Muscle of arm (tissue), 14 donors: ENCODE data around the gene PDZD2. TPM values are rescaled to one million over a fixed set of nuclear protein-coding genes. Genes with fewer than 3 reads are reported as not detected.
"Not testable (repeated sequence)": the region's sequence is repeated elsewhere in the genome, so short reads cannot be mapped to it uniquely, and the experiment has no call there.

Source experiments
- DNase-seq: peaks from one replicate; pipeline ENCODE4 v3.0.0-alpha.2; 2013
- long read RNA-seq, 11 donors: transcript quantifications; one replicate each; lab custom pipeline, GENCODE V29; 2026
- polyA plus RNA-seq, 12 donors: library from polyadenylated mRNA; unstranded; fragments of 120-200 nt; gene quantifications; one replicate each; pipeline ENCODE4 v1.2.1, GENCODE V29; 2013; ENCODE audit not compliant: insufficient read length in 12 of 12

PDZD2 gene
- 10 to 100 TPM in 3 of 12 donors, 1 to 10 TPM in 8, not detected in 1; 5.0 to 28.2 (median 8.6) TPM for polyA plus RNA-seq
- long read RNA-seq, donor 1, result 0 reads
- long read RNA-seq, donor 2, result 0 reads
- long read RNA-seq, donor 3, partial matches to known transcripts, result 0 of 16 reads
- long read RNA-seq, donor 3, other reads (novel, unspliced or antisense), result 16 of 16 reads
- long read RNA-seq, donor 4, result 0 reads
- long read RNA-seq, donor 5, partial matches to known transcripts, result 71 of 71 reads
- long read RNA-seq, donor 5, other reads (novel, unspliced or antisense), result 0 of 71 reads
- long read RNA-seq, donor 6, result 0 reads
- long read RNA-seq, donor 7, result 0 reads
- long read RNA-seq, donor 8, result 0 reads
- long read RNA-seq, donor 9, result 0 reads
- long read RNA-seq, donor 10, result 0 reads
- long read RNA-seq, donor 11, result 0 reads

DNA sequence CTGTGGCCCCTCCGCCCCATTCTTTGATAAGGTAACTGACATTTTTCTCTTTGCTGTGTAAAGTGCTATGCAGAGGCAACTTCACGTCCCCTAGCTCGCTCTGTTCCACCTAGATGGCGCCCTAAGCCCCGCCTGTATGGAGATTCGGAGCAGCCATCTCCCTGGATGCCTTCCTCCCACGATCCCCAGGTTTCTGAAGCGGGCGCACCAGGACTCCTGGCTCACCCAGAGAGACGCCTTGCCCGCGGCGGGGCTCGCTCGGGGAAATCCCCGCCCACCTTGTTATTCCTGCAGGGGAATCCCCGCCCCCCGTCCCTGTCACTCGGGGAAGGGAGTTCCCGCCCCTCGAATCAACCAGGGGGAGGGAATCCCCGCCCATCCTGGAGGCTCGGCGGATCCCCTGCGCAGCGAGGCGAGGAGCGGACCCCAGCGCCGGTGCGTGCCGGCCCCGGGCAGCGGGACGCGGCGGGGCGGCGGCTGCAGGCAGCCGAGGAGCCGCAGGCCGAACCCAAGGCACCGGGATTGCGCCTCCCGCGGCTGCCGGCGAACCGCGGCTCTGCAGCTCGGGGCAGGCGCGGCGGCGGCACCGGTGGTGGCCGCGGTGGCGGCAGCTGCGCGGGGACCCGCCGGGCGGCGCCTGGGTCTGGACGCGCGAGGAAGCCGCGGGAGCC lies at the start of gene PDZD2:
TSS of gene PDZD2 (plus strand) at position 384 of the 671 bp plus-strand sequence.
- peak; percentile 68 for DNase-seq

DNA sequence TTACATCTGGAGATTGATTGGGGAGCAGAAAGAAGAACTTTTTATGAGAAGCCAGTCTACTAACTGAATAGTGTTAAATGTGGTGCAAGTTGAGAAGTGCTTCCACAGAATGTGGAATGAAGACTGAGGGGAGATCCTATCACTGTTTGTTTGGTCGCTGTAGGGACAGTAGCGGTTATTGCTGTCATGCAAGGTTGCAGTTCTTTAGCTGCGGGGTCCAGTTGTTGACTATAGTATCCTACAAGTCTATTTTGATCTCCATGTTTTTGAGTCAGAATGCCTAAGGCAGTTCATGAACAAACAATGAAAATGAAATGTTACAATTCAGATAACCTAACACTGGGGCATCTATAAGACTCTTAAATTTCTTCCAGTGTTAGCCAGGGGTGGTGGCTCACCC lies 45.3 kb upstream of the PDZD2 start:
- no peak for DNase-seq

DNA sequence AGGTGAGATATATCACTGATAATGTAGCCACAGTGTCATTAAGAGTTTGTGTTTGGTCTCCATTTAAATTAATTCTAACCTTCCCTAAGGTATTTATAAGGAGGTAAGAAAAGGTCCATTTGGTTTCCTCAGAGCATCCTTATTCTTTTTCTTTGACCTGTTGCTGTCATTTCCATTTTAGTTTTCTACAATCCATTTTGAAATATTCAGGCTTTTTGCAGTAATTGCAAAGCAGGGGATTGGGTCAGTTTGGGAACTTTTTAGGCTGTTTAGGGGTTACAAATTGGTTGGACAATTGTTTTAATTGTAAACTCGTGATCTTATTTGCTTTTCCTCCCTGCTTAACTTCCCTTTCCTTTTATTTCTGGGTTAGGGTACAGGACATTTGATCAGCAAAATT lies 42.6 kb upstream of the PDZD2 start:
- DNase-seq, result no peak

DNA sequence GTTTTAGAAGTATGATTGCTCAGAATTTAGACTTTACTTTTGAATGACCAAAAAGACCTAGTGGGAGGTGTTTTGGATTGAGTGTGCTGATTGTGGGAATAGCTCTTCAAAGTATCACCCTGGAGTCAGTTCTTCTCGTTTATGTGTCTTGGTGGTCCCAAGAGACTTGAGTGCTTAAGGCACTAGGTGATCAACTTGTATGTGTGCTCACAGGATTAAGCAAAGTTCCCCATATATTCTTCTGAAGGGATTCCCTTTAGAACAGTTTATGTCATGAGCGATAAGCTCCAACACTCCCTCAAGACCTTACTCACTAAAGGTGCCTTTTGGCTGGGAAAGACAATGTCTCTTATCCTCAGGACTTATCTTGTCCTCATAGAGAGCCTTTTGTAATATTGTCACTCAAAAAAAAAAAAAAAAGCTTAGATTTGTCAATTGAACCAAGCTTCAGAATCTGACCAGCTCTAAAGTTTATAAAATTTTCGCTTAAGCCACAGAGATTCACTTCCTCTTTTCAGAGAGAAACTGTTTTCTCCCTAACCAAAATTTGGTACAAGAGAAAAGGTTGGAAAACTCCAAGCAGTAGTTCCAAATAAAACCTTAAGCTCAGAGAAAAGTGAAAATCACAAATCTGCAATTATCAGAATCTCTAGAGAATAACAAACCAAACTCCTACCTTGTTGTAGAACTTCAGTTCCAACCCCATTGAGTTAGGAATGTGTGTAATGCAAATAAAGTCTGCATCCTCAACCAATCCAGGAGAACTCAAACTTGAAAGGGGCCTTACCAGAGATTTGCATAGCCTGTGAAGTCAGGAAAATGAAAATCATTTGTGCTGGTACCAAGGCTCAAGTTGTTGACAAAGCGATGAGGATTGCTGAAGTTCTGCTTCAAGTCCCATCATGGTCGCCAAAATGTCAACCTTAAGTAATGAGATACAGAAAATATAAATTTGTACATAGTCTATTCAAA lies 40.0 kb upstream of the PDZD2 start:
- no peak for DNase-seq

DNA sequence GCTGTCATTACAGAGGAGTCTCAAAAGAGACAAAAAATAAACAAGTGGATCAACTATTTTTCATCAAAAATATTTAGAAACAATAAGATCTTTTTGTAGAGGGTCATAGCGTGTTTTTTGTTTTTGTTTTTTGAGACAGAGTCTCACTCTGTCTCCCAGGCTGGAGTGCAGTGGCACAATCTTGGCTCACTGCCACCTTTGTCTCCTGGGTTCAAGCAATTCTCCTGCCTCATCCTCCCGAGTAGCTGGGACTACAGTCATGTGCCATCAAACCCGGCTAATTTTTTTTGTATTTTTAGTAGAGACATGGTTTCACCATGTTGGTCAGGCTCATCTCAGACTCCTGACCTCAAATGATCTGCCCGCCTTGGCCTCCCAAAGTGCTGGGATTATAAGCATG lies 36.6 kb upstream of the PDZD2 start:
- not testable (repeated sequence) for DNase-seq

DNA sequence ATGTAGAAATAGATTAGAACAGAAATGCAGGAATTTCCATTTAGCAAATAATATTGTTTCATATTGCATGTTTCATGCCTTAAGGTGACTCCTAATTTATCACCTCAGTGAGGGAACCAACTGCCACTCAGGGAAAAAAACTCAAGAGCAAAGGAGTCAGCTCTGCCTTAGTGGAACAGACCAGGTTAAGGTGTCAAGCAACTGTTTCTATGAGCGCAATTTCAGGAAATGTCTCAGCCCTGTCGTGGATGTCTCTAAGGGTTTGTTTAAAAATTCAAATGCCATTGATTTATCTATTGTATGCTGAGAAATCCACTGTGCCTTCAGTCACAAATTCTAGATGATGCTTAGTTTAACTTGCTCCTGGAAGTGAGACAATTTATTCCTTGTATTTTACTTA lies 34.7 kb upstream of the PDZD2 start:
- DNase-seq, result no peak

DNA sequence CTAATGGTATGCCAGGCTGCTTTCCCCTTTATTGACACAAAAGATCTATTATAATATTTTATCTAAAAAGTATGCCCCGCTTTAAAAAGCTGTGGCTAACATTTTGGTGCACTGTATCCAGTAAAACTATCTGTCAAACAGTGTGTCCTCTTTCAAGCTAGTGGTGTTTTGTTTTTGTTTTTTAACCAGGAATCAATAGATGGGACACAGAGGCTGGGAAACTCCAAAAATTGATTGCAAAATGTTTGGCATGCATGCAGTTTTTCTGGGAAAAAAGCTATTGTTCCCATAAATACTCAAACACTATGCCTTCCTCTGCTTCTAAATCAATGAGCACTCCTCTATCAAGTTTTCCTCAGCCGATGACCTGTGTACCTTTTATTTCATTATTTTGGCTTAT lies 34.3 kb upstream of the PDZD2 start:
- DNase-seq, result no peak

DNA sequence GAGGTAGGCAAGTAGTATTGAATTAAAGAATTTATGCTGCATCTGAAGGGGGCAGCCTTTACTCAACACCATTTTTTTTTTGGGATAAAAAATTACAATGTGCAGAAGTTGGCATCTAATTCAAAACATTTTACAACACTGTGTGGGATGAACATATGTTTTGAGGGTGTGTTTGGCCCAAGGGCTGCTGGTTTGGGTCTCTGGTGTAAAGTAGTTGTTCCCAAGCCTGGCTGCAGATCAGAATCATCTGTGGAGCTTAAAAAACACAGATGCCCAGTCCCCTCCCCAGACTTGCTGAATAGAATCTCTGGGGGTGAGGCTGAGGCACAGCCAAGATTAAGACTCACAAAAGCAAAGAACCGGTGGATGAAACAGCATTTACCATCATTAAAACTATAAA lies 33.0 kb upstream of the PDZD2 start:
- DNase-seq, result no peak

DNA sequence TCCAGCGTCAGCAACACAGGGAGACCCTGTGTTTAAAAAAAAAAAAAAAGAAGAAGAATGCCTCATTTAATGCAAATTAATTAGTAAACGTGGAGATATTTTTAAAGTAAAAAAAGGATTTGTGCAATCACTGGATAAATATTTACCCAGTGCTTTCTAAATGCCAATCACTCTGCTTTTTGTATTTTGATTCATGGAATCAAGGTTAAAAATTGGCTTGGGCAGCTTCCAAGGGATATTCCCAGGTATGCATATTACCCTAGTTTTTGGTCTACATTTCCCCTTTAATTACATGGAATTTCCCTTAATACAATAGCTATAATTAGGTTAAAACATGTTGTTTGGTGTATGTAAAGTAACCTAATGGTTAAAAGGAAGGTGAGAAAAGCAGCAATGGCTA lies 31.4 kb upstream of the PDZD2 start:
- DNase-seq, result no peak

DNA sequence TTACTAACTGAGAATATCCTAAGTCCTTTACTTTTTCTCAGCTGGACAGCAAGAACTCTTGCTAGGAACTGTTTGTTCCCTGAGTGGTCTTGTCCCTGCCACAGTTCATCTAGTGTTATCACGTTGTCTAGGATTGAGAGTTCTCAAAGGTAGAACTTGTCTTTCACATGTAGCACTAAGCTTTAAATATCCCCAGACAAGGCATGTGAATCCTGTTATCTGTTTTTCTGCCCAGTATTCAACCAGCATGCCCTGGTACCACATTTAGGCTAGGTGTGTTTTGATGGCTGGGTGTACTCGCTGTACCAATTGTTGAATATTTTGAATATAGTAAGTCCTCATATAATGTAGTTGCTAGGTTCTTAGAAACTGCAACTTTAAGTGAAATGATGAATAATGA lies 27.9 kb upstream of the PDZD2 start:
- no peak for DNase-seq

DNA sequence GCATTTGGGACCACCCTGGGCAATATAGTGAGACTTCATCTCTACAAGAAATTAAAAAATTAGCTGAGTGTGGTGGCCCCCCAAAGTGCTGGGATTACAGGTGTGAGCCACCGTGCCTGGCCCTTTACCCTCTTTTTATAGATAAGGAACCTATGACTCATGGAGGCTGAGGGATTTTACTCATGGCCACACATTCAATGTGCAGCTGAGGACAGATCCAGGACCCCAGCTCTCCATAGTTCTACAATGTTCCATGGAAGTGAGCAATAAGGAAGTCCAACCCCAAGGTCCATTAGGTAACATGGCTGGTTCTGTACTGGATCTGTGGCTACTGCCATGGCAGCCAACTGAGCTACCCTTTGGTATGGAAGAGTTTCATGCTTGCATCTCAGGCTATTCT lies 25.3 kb upstream of the PDZD2 start:
- no peak for DNase-seq

DNA sequence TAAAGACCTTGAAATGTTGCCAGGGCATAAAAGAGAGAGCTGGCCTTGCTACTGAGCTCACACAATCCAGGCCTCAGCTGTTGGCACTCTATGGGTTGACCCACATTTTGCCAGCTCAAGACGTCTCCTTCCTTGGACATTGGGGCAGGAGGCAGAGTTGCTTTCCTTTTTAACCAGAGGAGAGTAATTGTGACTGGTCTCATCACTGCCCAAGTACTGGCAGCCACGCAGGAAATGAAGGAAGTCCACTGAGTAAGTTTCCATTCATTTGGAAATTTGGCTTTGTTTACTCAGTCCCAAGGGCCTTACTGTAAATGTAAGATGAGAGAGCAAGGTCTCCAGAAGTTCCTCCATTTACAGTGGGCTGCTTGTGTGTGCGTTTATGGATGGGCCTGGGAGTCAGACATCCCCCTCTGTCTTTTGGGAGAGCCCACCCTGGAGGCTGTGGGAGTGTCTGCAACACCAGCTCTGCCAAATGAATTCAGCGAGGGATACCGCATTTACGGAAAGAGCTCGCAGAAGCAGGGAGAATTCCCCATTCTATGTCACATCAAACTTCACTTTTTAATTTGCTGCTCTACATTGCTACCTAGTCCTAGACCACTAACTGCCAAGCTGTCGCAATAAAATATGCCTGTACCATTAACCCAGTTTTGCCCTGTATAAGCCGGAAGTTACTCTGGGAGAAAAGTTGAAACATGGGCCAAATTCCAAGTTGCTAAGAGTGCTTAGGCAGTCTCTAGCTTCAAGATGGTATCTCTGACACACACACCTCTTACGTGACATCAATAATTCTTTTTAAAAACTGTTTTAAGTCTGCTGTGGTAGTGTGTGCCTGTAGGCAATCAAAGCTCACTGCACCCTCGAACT lies 24.5 kb upstream of the PDZD2 start:
- DNase-seq, result no peak

DNA sequence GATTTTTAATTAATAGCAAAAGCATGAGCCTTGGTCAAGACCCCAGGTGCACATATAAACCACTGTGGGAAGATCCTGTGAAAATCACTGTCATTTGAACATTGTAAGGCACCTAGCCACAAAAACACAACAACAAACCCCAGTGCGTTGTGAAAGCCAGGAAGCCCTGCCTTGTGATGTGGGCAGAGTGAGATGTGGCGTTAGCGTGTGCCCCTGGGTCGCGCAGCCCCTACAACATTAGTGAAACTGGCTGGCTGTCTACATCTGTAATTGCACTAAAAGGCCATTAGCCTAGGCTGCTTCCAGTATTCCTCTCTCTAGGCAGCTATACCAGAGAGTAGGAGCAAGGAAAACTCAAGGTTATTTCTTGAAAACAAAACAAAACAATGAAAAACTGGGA lies 21.1 kb upstream of the PDZD2 start:
- no peak for DNase-seq

DNA sequence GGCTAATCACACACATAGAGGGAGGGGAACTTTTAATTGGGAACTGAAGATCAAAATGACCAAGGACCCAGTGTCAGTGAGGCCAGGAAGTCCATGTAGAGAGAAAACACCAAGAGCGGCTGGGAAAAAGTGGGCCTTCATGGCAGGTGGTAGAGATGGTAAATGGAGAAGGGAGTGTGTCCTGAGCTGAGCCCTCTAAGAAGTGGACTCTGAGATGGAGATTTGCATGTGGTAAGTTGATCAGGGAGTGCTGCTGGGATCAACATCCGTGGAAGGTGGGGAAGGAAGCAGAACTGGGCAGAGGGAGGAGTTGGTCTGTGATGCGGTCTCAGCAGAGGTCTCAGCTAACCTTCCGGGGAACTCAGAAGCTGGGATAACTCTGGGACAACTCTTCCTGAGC lies 18.9 kb upstream of the PDZD2 start:
- no peak for DNase-seq

DNA sequence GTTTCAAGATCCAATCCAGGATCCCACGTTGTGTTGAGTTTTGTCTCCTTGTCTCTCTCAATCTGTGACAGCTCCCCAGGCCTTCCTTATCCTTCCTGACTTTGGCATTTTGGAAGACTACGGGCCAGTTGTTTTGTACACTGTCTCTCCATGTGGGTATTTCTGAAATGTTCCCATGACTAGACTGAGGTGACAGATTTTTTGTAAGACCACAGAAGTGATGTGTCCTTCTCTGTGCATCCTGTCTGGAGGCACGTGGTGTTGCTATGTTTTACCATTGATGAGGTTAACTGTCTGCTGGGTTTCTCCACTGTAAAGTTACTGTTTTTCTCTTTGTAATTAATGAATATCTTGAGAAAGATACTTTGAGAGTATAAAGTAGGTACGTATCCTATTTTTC lies 15.7 kb upstream of the PDZD2 start:
- DNase-seq, result no peak

DNA sequence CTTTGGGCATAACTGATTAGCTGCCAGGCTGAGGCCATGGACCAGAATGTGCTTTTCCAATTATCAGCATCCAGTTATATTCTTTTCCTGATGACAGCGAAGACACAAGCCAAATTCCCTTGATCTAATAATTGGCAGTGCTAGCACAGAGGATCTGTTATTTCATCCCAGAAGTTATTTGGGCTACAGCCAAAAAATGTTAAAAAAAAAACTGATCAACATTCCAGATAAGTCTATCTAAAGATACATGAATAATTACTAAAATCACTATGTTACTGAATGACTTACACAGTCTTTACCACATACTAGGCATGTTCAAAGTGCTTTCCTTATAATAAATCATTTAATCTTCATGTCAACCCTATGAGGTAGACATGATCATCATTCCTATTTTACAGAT lies 13.5 kb upstream of the PDZD2 start:
- DNase-seq, result no peak

DNA sequence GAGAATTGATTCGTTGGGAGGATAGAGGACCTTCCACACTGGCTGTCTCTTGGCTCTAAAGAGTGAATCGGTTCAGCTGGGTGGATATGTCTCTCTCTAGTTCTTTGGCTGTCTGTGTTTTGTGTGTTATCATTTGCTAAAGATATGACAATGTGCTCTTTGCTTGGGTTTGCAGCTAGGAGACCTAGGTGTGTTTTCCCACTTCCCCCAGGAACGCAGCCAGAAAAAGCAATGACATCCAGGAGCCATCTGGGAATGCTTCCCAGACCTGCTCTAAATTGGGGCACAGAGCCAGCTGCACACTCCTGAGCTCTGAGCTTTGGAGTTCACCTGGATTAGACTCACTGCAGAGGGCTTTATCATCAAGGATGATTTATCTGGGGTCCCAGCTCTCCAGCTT lies 12.8 kb upstream of the PDZD2 start:
- no peak for DNase-seq

DNA sequence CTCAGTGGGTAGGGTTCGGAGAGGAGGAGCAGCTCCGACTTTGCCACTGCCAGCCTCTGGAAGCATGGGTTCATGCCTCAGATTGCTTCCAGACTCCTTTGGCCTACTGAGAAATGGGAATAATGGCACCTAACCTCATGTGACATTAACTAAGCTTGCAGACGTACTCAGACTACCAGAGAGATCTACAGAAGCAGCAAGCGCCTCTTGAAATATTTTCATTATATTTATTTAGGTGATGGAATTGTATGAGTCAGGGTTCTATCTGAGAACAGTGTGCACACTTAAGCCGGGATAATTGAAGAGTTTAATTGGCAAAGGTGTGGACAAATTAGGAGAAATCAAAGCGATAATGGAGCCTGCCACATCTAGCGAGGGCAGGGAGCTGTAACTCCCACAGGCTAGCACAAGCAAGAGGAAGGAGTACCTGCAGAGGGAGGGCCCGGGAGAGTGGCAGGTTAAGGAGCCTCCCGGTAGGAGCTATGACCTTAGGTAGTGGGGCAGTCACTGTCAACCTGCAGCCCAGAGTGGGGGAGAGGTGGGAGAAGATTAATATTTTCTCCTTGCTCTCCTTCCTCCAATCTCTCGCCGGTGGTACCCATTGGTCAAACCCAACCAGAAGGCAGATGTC lies 12.2 kb upstream of the PDZD2 start:
- no peak for DNase-seq

DNA sequence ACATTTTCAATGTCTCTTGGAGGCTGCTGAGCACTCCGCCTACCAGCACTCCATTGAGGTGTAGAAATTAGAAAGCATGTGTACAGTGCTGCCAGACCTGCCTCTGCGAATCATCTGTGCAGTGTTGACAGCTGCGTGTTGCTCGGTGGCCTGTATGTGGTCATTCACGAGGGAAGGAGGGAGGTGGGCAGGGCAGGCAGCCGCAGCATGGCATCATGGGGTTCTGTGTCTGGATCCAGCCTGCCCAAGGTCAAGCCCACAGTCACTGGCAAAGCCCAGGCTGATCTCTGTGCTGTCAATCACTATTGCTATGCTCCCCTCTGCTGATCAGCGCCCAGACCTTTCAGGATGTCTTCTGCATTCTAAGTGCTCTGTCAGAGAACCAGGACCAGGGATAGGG lies 8.0 kb upstream of the PDZD2 start:
- no peak for DNase-seq

DNA sequence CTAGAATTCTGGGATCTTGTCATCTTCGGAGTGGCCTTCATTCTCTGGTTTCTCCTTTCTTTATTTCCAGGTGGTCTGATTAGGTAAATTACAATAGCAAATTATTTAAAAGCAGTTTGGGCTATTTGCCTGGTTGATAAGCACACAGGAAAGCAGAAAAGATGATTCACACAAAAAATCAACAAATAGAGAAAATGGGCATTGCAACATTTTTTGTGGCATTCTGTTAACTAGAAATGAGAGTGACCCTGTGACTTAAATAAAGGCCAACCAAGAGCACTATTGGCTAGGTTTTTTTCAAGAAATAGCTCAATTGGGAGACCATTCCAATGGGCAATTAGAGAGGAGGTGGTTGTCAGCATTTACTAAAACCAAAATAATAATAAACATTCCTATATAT lies 6.5 kb upstream of the PDZD2 start:
- DNase-seq, result no peak

DNA sequence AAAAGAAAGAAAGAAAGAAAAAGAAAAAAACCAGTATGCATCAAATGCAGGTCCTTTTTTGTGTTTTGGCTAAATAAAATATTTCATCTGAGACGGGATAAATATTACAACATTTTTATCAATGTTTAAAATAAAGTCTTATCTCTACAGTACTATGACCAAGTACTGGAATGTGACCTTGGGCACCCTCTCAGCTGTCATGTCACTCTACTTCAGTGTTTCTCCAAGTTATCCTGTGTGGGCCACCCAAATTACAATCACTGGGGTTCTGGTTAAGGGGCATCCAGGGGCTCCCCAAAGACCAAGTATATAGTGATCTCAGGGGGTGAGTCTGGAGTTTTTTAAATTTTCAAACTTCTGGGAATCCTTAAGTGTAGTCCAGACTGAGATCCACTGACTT lies 3.5 kb upstream of the PDZD2 start:
- DNase-seq, result no peak
